ENCODE data around the gene BABAM2. TPM values are rescaled to one million over a fixed set of nuclear protein-coding genes. Genes with fewer than 3 reads are reported as not detected.
"Not testable (repeated sequence)": the region's sequence is repeated elsewhere in the genome, so short reads cannot be mapped to it uniquely, and the experiment has no call there.

BABAM2 gene
- total RNA-seq, 1 donor, result 42.0 TPM

DNA sequence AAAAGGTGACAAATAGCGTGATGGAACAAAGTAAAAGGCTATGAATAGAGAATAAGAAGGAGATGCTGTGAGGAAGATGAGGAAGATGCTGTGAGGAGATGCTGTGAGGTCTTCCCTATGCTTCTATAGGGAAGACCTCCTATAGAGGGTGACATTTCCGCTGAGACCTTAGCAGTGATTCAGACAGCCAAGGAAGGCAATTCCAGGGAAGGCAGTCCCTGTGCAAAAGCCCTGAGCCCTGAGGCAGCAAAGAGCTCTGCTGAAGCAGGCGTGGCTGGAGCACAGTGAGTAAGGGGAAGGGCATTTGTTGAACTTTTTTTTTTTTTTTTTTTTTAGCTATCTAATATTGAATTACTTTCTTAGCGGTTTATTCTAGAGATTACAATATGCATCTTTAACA, 359.5 kb downstream of the BABAM2 start:
- peaks cover 7% of the 10 kb centered on the region for H3K4me1 ChIP-seq (ENCODE audit: insufficient read depth, low read length)
- TF ChIP-seq, protein P1, sequence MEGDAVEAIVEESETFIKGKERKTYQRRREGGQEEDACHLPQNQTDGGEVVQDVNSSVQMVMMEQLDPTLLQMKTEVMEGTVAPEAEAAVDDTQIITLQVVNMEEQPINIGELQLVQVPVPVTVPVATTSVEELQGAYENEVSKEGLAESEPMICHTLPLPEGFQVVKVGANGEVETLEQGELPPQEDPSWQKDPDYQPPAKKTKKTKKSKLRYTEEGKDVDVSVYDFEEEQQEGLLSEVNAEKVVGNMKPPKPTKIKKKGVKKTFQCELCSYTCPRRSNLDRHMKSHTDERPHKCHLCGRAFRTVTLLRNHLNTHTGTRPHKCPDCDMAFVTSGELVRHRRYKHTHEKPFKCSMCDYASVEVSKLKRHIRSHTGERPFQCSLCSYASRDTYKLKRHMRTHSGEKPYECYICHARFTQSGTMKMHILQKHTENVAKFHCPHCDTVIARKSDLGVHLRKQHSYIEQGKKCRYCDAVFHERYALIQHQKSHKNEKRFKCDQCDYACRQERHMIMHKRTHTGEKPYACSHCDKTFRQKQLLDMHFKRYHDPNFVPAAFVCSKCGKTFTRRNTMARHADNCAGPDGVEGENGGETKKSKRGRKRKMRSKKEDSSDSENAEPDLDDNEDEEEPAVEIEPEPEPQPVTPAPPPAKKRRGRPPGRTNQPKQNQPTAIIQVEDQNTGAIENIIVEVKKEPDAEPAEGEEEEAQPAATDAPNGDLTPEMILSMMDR (IDR thresholded peaks at IDR 0.05; ENCODE audit: extremely low read depth, low read depth, low read length), result no peak
- no peak overlapping the region for H3K4me2 ChIP-seq (ENCODE audit: insufficient read depth, low read length)
- H4K20me1 ChIP-seq (ENCODE audit: insufficient read depth, low read length), result no peaks in the 10 kb centered on the region
- H3K9me3 ChIP-seq (ENCODE audit: low read depth, low read length), result no peaks in the 10 kb centered on the region
- H3K36me3 ChIP-seq (ENCODE audit: insufficient read depth, low read length), result no peaks in the 10 kb centered on the region
- H3K79me2 ChIP-seq (ENCODE audit: insufficient read depth, low read length), result no peaks in the 10 kb centered on the region
- H3K4me3 ChIP-seq (ENCODE audit: insufficient read depth, low read length), result no peak overlapping the region
- no peak overlapping the region for H3K27ac ChIP-seq (ENCODE audit: low read depth, low read length)
- peak; percentile 86 for DNase-seq (ENCODE audit: insufficient read length, low spot score, missing footprints)
- H2AFZ ChIP-seq (ENCODE audit: low read length), result no peak overlapping the region
- no peaks in the 10 kb centered on the region for H3K27me3 ChIP-seq (ENCODE audit: insufficient read depth, low read length)

DNA sequence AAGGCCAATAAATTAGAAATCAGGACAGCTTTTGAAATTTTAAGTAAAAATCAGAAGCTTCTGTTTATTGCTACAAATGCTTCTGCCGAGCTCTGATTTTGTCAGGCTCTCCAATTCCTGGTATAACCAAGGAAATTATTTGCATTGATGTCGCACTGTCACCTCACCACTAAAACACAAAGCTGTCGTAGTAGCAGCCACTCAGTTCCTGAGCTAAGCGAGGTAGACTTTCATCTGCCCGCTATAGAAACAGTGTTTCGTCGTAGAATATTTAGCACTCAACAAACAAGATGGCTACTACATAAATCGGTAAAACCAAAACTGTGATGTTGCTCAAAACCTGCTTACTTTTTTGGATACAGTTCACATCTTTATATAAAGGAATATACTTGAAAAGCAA, 360.8 kb downstream of the BABAM2 start:
- no peaks in the 10 kb centered on the region for H3K27me3 ChIP-seq (ENCODE audit: insufficient read depth, low read length)
- H3K4me3 ChIP-seq (ENCODE audit: insufficient read depth, low read length), result no peak overlapping the region

DNA sequence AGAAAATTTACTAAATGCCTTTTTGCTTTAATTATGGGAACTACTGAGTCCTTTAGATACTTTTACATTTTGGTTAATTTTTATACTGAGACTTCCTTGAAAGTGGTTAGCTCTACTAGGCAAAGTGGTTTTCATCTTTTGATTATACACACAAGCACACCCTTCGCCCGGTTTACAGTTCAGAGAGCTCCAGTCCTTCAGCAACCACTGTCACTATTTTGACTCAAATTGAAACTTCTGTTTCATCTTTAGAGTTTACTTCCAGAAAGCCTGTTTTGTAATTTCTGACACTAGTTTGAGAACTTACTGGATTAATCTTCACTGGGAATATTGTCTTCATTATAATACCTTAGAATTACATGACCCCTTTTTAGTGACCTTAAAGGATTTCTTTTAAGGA, 361.8 kb downstream of the BABAM2 start:
- Histone ChIP-seq H3K4me2 (ENCODE audit: insufficient read depth, low read length) (no peak overlapping the region), H2AFZ (ENCODE audit: low read length) (no peak overlapping the region), H3K4me3 (ENCODE audit: insufficient read depth, low read length) (no peak overlapping the region), H3K4me1 (ENCODE audit: insufficient read depth, low read length) (peaks cover 5% of the 10 kb centered on the region), H3K36me3 (ENCODE audit: insufficient read depth, low read length) (no peaks in the 10 kb centered on the region), H3K79me2 (ENCODE audit: insufficient read depth, low read length) (no peaks in the 10 kb centered on the region), H3K27ac (ENCODE audit: low read depth, low read length) (no peak overlapping the region), H3K27me3 (ENCODE audit: insufficient read depth, low read length) (no peaks in the 10 kb centered on the region), H3K9me3 (ENCODE audit: low read depth, low read length) (no peaks in the 10 kb centered on the region), H4K20me1 (ENCODE audit: insufficient read depth, low read length) (no peaks in the 10 kb centered on the region)
- TF ChIP-seq, protein P1 (IDR thresholded peaks at IDR 0.05; ENCODE audit: extremely low read depth, low read depth, low read length), result no peak
- no peak for DNase-seq (ENCODE audit: insufficient read length, low spot score, missing footprints)

More for the DNA sequence above, 360.8 kb downstream of the BABAM2 start:
- Histone ChIP-seq H2AFZ (ENCODE audit: low read length) (no peak overlapping the region), H3K4me2 (ENCODE audit: insufficient read depth, low read length) (no peak overlapping the region), H3K9me3 (ENCODE audit: low read depth, low read length) (no peaks in the 10 kb centered on the region), H3K4me1 (ENCODE audit: insufficient read depth, low read length) (peaks cover 7% of the 10 kb centered on the region), H3K36me3 (ENCODE audit: insufficient read depth, low read length) (no peaks in the 10 kb centered on the region), H3K79me2 (ENCODE audit: insufficient read depth, low read length) (no peaks in the 10 kb centered on the region), H4K20me1 (ENCODE audit: insufficient read depth, low read length) (no peaks in the 10 kb centered on the region), H3K27ac (ENCODE audit: low read depth, low read length) (no peak overlapping the region)
- DNase-seq (ENCODE audit: insufficient read length, low spot score, missing footprints), result no peak
- TF ChIP-seq, protein P1 (IDR thresholded peaks at IDR 0.05; ENCODE audit: extremely low read depth, low read depth, low read length), result no peak

GRCh38 chr2:28253543-28253942, 363.0 kb downstream of the BABAM2 start:
- no peaks in the 10 kb centered on the region for H4K20me1 ChIP-seq (ENCODE audit: insufficient read depth, low read length)
- H3K36me3 ChIP-seq (ENCODE audit: insufficient read depth, low read length), result no peaks in the 10 kb centered on the region
- H3K4me1 ChIP-seq (ENCODE audit: insufficient read depth, low read length), result peaks cover 3% of the 10 kb centered on the region
- H3K27me3 ChIP-seq (ENCODE audit: insufficient read depth, low read length), result no peaks in the 10 kb centered on the region
- no peak overlapping the region for H2AFZ ChIP-seq (ENCODE audit: low read length)
- no peak for DNase-seq (ENCODE audit: insufficient read length, low spot score, missing footprints)
- no peak overlapping the region for H3K27ac ChIP-seq (ENCODE audit: low read depth, low read length)
- TF ChIP-seq, protein P1 (IDR thresholded peaks at IDR 0.05; ENCODE audit: extremely low read depth, low read depth, low read length), result no peak
- H3K4me2 ChIP-seq (ENCODE audit: insufficient read depth, low read length), result no peak overlapping the region
- no peaks in the 10 kb centered on the region for H3K9me3 ChIP-seq (ENCODE audit: low read depth, low read length)
- H3K4me3 ChIP-seq (ENCODE audit: insufficient read depth, low read length), result no peak overlapping the region
- no peaks in the 10 kb centered on the region for H3K79me2 ChIP-seq (ENCODE audit: insufficient read depth, low read length)

- H3K36me3 ChIP-seq (ENCODE audit: insufficient read depth, low read length); H3K79me2 ChIP-seq (ENCODE audit: insufficient read depth, low read length); H3K4me2 ChIP-seq (ENCODE audit: insufficient read depth, low read length); H3K4me1 ChIP-seq (ENCODE audit: insufficient read depth, low read length); H3K27ac ChIP-seq (ENCODE audit: low read depth, low read length); H4K20me1 ChIP-seq (ENCODE audit: insufficient read depth, low read length); H3K27me3 ChIP-seq (ENCODE audit: insufficient read depth, low read length); DNase-seq (ENCODE audit: insufficient read length, low spot score, missing footprints); H3K4me3 ChIP-seq (ENCODE audit: insufficient read depth, low read length); H3K9me3 ChIP-seq (ENCODE audit: low read depth, low read length); H2AFZ ChIP-seq (ENCODE audit: low read length): not testable (repeated sequence)
These were observed 364.7 kb downstream of the BABAM2 start for GRCh38 chr2:28255231-28255630.

Data from osteoblast (primary cell).